H1 (cell line): ENCODE measurements around the gene CLBA1. TPM values are rescaled to one million over a fixed set of nuclear protein-coding genes. Genes with fewer than 3 reads are reported as not detected.

Source experiments
- SIN3A ChIP-seq, 2 experiments: IDR thresholded peaks in 1 of 2; conservative IDR thresholded peaks in 1 of 2; 2 replicates each; pipeline ENCODE4 v1.6.1; 2011 to 2012; ENCODE audit warnings: low read length in 2 of 2, improper control_type of control experiment in 1 of 2, low read depth in 1 of 2, mild to moderate bottlenecking in 1 of 2
- polyA plus RNA-seq, 7 experiments: library from polyadenylated mRNA; depleted of rRNA in 3 of 7; stranded (reverse) in 5 of 7; unstranded in 2 of 7; fragments of >200 nt in 5 of 7; fragments of 200-250 nt in 2 of 7; gene quantifications; 1 replicate in 5 of 7; 2 replicates in 1 of 7; 4 replicates in 1 of 7; pipeline versions ENCODE4 v1.2.1 to v1.2.3, GENCODE V29; 2011 to 2013; ENCODE audit warnings: missing spikeins in 2 of 7, mixed read lengths in 2 of 7
- total RNA-seq: library from RNA; stranded (reverse); fragmentation: NEBNext Ultra II Directional; extraction: Animal tissue kit (Norgen Biotek cat#: 25700); gene quantifications from 2 replicates; pipeline ENCODE4 v1.2.1, GENCODE V29; 2021

Gene CLBA1
- total and polyA plus RNA-seq, 2 of the 8 experiments (the other 6 are each of a cell fraction or from before 2014, with no cell fraction given) = 1.6 to 2.4 TPM

GRCh38 chr14:105006831-105007592, 21.4 kb downstream of the CLBA1 start (continued):
- TF ChIP-seq SIN3A (conservative IDR thresholded peaks at IDR 0.05 in 1 of 2, IDR thresholded peaks at IDR 0.05 in 1 of 2; ENCODE audit: low read depth in 1 of 2, low read length in 2 of 2) = no peak
